ENCODE data around the gene ZDHHC1.

Gene ZDHHC1

DNA sequence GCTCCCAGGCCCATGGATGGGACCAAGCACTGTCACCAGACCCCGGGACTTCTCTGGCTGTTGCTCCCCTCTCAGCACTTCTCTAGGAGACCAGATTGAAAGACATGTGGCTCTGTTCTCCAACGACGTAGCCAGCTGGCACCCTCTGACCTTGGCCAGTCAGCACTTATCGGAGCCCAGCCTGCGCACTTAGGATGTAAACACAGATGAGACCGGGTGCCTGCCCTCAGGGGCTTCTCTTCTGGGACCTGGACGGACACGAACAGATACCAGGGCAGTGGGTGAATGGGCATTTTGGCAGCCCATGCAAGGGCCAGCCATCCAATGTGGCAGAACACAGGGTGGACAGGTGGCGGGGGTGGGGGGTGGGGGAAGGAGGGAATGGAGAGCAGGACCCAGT lies 6.6 kb downstream of the ZDHHC1 start:
- no peak for DNase-seq (ENCODE audit: low spot score)

DNA sequence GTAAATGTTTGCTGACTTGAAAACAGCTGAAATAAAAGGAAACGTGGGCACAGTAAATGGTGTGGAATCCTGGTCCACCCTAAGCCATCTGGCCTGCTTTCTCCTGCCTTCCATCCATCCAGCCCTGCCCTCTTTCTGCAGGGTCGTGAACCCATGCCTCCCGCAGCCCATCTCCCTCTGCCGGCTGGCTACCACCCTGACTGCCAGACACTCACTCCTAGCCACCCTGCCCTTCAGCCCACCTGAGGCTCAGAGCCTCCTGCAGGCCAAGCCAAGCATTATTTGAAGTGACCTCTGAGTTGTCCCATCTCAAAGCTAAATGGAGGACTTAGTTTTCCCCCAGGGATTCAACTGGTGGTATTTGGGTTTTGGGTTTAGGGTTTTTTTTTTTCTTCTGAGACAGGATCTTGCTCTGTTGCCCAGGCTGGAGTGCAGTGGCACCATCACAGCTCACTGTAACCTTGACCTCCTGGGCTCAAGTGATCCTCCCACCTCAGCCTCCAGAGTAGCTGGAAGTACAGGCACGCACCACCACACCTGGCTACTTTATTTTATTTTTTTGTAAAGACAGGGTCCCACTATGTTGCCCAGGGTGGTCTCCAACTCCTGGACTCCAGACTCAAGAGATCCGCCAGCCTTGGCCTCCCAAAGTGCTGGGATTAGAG lies 8.4 kb downstream of the ZDHHC1 start:
- no peak for DNase-seq (ENCODE audit: low spot score)

DNA sequence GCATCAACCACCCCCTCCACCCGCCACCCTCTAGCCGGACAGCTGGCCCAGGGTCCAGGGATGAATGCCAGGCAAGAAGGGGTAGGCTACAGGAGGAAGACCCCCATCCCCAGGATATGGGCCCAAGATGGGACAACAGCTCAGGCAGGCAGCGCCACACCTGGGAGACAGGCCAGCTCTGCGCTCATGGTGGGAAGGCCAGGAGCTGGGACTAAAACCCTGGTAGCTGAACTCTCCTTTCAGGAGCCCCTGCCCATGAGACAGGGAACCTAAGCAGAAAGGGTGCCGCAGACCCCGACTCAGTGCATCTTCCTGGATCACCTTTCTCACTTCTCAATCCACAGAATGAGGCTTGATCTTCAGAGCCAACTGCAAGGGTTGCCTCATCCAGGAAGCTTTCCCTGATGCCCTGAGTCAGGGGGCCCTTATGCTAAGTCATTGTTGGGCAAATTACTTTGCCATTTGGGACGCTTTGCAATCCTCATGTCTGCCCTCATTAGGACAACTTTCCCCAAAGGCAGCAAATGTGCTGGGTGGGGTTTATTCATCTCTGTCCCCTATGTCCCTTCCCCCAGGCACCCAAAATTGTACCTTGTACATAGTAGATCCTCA lies 9.0 kb downstream of the ZDHHC1 start:
- DNase-seq (ENCODE audit: low spot score): no peak

DNA sequence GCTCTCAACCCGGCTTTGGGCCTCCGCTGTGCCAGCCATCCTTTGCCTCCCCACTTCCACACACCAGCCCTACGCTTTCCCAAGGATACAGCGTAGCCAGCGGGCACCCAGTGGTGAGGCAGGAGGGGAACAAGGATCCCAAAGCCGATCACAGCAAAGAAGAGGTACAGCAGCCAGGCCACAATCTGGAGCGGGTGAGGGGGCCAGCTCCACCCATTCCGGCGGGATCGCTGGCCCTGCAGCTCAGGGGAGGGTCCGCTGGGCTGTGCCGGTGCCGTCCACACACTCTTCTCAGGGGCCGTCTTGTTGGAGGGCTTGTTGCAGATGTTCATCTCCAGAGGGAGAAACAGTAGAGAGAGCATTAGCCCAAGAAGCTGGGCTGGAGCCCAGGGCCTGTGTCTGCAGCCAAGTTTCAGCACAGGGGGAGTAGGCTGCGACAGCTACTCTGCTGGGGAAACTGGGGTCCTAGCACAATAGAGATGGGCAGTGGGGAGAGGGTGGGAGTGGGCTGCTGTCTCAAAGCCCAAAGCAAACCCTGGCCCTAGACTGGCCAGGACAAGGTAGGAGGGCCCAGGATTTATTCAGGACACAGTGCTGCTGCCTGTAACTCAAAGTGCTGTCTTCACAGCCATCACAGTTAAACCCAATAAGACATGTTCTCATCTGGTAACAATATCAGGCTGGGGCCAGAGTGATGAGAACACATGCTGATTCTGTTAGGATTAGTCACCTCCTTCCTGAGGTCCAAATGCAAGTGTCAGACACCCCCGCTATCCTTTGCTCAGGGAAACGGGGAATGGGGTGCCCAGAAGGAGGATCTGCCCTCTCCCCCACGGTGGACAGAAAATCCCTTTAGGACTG lies 9.9 kb downstream of the ZDHHC1 start:
- no peak for DNase-seq (ENCODE audit: low spot score)

DNA sequence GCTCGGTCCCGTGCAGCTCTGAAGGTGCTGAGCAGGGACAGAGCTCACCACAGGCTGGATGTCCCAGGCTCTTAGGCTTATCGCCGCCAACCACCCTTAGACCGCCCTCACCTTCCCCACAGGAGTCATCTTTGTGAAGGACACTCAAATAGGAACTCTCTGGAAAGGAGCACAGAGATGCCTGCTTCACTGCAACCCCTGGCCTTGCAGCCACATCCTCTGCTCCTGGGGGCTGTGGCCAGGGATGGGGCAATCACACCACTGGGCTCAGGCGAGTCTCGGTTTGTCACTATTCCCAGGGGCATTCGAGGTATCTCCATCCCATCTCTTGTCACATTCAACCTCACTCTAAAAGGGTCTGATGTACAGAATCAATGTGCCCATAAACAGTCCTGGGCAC lies 10.9 kb downstream of the ZDHHC1 start:
- no peak for DNase-seq (ENCODE audit: low spot score)

DNA sequence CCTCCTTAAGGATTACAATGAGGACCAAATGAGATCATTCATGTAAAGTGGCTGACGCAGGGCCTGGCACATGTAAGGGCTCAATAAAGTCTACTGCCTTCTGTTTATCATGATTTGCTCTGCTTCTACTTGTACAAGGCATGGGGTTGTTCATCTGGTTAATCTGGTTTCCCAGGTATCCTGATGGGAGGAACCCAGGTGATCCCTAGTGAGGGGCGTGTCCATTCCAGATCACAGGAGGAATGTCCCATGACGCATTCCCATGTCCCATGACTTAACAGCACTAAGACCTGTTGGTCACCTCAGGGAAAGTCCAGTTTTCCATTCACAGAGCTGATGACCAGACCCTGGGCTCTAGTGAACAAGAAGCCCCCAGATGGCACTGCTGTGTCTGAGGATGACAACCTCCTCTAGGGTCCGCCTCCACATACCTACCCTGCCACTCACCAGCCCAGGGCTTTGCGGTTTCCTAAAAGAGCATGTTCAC lies 11.5 kb downstream of the ZDHHC1 start:
- DNase-seq (ENCODE audit: low spot score): no peak

DNA sequence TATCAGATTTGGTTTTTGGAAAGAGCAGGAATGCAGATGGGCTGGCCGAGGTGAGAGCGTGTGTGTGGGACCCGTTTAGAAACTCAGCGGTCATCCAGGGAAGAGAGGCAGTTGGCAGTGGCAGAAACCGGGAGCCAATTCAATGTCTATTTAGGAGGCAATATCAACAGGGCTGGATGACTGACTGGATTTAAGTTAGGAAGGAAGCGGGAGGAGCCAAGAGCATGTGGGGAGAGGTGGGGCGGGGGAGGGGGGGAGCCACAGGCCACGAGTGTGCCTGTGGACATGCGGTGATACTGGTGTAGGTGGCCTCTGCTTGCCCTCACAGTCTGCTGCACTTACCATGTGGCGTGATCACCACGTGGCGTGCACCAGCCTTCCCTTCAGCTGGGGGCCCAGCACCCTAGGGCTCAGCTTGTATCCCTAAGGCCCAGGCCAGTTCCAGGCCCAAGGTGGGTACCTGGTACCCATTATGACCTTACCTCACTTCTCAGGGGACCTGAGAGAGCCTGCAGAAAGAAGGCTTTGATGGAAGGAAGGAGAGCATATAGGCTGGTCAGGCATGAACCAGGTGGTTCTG lies 12.2 kb downstream of the ZDHHC1 start:
- DNase-seq (ENCODE audit: low spot score): no peak

DNA sequence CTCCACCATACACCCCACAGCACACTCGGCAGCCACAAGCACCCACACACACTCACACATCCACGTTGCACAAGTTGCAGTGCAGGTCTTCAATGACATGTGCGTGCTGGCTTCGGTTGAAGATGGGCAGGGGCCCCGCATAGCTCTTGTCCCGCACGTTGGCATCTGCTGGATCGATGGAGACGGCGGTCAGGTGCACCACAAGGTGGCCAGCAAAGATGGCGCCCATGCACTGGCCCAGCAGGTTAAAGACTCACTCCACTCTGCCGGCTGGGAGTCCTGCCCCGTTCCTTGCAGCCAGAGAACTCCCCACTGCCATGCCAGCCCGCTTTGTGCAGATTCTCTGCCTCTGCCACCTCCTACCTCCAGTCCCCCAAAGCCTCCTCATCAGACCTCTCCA lies 15.4 kb downstream of the ZDHHC1 start:
- no peak for DNase-seq (ENCODE audit: low spot score)

DNA sequence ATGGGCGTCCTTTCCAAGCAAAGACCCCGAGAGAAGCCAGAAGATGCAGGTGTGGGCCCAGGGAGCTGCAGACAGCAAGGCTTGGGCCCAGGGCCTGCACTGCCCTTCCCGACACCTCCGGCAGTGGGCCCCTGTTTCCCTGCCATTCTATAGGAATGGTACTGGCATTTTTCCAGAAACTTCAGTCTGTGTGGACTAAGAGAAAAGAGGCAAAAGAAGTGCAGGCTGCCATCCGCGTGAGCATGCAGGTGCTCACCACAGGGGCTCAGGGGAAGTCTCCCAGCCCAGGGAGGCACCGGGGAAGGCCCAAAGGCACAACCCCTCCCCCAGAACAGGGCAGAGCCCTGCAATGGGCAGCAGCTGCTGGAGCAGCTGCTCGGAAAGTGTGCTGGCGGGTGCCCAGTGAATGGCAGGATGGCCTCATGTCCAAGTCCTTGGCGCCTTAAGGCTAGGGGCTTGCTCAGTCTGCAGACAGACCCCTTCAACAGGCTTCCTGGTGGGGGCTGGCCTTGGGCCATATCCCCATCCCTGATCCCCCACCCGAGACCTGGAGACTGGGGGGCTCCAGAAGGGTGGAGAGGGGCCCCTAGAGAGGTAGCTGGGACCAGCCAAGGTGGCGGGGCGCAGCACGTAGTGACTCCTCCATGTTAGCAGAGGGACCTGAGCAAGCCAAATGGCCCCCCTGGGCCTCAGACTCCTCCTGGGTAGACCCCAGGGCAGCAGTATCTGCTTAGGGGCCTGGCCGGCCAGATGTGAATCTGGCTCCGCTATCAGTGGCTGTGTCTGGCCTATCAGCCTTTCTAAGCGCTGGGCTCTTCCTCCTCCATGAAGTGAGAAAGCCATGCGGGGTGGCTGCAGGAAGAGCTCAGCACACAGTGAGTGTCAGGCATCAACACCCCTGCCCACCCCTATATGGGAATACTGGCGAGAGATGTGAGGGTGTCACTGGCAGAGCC lies 16.2 kb downstream of the ZDHHC1 start:
- DNase-seq (ENCODE audit: low spot score): no peak

DNA sequence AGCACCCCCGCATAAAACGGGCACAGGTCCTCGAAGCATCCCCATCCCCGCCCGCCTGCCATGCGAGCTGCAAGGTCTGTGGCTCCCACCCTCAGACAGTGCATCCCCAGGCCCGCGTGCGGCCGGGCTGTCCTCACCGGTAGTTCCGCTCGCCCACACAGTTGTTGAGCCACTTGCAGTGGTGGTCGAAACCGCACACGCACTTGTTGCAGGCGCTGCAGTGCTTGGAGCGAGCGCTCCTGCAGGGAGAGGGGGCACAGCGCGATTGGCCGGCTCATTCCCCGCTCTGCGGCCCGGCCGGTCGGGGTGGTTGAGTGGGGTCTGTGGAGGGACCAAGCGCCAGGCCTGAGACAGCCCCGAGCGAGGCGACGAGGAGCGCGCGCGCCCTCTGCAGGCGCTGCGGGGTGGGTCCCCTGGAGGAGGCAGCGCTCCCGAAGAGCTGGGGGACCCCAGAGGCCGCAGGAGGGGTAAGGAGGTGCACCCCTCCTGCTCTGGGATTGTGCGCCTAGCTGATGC lies 17.0 kb downstream of the ZDHHC1 start:
- no peak for DNase-seq (ENCODE audit: low spot score)

DNA sequence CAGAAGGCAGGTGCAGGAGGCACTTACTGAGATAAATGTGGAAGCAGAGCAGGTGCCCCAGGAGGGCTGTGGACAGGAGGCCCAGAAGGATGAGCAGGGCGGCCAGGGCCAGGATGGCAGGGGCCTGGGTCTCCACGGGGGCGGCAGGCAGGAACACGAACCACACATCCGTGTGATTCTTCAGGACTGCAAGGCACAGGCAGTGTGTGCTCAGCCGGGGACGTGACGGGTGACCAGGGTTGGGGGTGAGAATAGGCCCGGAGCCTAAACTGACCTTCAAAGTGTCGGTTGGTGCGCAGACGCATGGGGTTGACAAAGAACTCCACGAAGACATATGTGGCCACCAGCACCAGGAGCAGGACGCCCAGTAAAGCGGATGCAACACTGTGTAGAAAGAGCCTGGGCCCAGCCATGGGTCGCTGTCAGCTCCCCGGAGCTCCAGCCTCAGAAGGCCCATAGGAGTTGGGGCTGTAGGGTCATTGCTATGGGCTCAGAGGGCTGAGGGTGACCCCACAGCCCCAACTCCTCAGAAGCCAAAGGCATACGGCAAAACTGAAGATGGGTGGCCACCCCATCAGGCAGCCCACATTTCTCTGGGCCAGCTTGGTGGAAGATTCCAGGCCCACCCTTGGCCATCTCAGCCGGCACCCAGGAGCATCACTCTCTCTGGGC lies 17.6 kb downstream of the ZDHHC1 start:
- no peak for DNase-seq (ENCODE audit: low spot score)

DNA sequence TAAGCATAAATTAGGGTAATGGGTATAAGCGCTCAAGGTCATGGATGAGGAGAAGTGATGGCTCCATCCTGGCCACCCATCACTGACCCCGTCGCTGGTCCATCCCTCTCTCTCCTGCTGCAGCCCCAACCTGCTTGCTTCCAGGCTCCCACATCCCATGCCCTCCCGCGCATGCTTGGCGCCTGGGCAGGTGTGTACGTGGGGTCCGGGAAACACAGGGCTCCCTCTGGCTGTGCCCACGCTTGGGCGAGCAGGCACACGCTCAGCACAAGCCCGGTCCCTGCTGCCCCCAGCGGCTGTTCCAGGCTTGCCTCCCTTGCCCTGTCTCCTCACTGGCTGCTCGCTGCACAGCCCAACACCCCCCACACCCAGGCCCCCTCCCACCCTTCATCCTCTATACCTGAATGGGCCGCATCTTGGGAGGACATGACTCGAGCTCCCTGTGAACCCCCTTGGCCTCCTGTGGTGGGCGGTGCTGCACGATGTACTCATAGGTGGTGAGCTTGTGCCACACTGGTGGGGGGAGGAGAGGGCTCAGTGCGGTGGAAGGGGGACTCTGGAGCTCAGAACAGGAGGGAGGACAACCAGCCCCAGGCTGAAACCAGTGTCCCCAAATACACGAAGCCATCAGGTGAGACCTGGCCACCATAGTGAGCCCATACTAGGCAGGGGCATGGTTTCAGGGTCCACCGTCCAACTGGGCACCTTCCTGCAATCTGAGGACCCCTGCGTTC lies 18.3 kb downstream of the ZDHHC1 start:
- no peak for DNase-seq (ENCODE audit: low spot score)

DNA sequence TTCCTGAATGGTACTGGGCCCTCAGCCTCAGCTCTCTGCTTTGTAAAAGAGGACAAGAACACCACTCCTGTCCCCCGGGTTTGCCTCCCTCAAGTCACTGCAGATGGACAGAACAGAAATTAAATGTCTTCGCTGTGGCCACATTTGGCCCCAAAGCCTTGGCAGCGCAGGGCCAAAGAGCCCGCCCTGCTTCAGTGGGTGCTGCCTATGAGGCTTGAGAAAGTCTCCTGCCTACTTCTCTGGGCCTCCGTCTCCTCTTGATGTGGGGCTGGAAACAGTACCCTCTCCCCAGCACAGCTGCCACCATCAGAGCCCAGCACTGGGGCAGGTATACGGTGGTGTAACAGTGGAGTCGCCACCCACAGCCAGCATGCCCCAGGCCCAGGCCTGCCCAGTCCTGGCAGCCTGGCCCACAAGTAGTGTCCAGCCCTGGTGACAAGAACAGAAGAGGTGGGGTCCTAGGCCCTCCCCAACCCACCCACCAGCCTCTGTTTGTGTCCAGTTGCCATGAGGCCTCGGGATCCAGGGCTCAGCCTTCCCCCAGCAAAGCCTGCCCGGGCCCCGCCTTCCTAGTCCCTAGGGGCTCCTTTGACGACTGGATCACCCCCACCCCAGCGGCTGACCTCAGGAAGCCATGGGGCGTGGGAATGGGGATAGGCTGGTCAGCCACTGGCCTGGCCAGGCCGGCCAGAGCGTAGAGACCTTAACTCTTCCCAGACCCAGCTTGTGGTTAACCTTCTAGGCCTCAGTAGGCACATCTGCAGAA lies 19.1 kb downstream of the ZDHHC1 start:
- no peak for DNase-seq (ENCODE audit: low spot score)

DNA sequence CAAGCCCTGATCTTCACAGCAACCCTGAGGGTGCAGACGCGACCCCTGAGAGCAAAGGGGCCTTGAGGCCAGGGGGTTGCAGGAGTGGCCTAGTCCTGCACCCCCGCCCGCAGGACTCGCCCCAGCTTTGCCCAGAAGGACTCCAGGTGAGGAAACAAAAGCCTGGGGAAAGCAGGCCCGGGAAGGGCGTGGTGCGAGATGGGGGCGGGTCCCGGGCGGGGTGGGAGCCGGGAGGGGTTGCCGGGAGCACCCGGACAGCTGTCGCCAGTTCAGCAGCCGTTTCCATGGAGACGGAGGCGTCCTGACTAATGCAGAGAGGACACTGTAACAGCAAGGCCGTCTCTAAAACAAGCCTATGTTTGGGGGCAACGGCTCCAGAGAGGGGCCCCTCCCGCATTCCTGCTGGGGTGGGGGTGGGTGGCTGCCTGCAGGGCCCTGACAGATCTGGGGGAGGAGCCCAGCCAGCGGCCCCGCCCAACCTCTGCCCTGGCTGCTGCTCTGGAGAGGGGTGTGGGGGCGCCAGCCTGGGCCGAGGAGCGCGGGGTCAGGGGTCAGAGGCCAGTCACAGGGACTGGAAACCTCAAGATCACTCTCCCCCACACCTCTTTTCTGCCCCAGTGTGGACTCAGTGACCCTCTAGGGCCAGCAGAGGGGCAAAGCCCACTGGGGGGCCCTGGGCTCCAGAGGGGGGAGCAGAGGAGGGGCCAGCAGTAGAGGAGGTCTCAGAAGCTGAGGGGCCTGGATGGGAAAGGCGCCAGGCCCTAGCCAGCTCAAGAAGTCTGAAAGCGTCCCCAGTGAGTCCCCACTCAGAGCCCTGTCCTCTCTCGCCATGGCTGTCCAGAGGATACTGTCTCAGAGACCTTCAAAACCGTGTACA lies 19.9 kb downstream of the ZDHHC1 start:
- DNase-seq (ENCODE audit: low spot score): no peak

DNA sequence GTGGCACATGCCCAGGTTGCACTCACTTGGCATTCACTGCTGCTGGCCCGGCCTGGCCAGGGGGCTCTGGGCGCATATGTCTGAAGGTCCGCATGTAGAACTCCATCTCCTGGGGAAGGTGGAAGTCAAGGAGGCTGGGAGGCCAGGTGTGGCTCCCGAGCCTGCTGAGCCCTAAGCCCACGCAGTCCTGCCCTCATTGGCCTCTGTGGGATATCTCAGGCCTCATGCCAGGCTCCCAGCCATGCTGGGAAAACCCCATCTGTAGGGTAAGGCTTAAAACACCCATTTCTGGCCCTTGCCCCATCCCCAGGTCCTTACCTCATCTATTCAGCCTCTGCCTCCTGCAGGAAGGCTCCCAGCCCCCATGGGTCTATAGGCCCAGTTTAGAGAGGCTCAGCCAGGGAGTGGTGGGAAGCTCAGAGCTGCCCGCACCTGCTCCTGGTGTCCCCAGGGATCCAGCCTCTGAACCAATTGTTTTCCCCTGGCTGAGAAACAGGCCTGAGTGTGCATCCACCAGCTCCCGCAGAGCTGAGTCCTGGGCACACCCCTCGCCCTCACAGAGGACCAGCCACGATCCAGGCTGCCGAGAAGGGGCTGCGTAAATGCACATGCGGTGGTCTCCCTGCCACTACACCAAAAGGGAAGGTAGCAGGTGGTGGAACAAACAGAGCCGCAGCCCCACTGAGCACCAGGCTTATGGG lies 20.7 kb downstream of the ZDHHC1 start:
- DNase-seq (ENCODE audit: low spot score): no peak

DNA sequence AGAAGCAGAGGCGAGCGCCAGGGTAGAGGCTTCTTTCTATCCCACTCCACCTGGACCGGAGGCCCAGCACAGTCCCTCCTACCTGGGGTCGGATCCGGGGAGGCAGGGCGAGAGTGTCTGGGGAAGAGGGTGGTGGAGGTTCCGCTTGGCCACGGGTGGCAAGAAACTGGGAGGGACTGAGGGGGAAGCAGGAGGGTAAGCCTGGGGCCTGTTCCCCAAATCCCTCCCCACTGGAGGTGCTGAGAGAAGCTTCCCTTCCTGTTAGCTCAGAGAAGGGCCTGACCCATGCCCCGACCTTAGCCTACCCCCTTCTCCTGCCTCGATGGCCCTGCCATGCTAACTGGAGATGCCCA lies 21.2 kb downstream of the ZDHHC1 start:
- DNase-seq (ENCODE audit: low spot score): no peak

Data from cerebellar cortex (tissue), 1 donor.